Kidney (tissue), 14 donors: ENCODE results near the gene MAML3. TPM values are rescaled to one million over a fixed set of nuclear protein-coding genes. Genes with fewer than 3 reads are reported as not detected.

Source experiments
- DNase-seq, 5 donors: peaks; one replicate each; pipeline ENCODE4 v3.0.0-alpha.2; 2013 to 2020
- FAIRE-seq: peaks from 2 replicates; lab custom pipeline; 2012; peaks lifted over from hg19 to GRCh38; lab: Jason Lieb, UNC
- H3K27ac ChIP-seq, 2 donors: one replicate each; pipeline ENCODE4 v1.7.0; 2013; ENCODE audit warnings: low read depth in 2 of 2, low read length in 2 of 2, inconsistent platforms in 1 of 2
- H3K27me3 ChIP-seq: one replicate; pipeline ENCODE4 v1.7.1; 2013; ENCODE audit warnings: low read length, inconsistent platforms; ENCODE audit not compliant: control insufficient read depth, insufficient read depth
- H3K36me3 ChIP-seq, 3 donors: one replicate each; pipeline versions ENCODE4 v1.7.0 to v1.7.1; 2013; ENCODE audit warnings: low read length in 3 of 3, control low read depth in 1 of 3, inconsistent platforms in 1 of 3; ENCODE audit not compliant: insufficient read depth in 3 of 3, control insufficient read depth in 2 of 3
- H3K4me1 ChIP-seq, 3 donors: one replicate each; pipeline versions ENCODE4 v1.7.0 to v1.7.1; 2013; ENCODE audit warnings: low read length in 3 of 3, inconsistent platforms in 1 of 3, low read depth in 1 of 3; ENCODE audit not compliant: control insufficient read depth in 2 of 3, insufficient read depth in 2 of 3
- H3K4me3 ChIP-seq, 3 donors: one replicate each; pipeline versions ENCODE4 v1.7.0 to v1.8.1; 2013; ENCODE audit warnings: low read length in 3 of 3, control low read depth in 1 of 3, inconsistent platforms in 1 of 3
- H3K9ac ChIP-seq, 3 donors: one replicate each; pipeline versions ENCODE4 v1.7.0 to v1.7.1; 2013; ENCODE audit warnings: low read length in 3 of 3, control low read depth in 1 of 3, inconsistent platforms in 1 of 3
- H3K9me3 ChIP-seq, 3 donors: one replicate each; pipeline versions ENCODE4 v1.7.0 to v1.7.1; 2013; ENCODE audit warnings: low read length in 3 of 3, control low read depth in 1 of 3, inconsistent platforms in 1 of 3; ENCODE audit not compliant: control insufficient read depth in 2 of 3, insufficient read depth in 1 of 3
- CTCF ChIP-seq: IDR thresholded peaks from 3 replicates; pipeline ENCODE4 v1.5.1; 2012; ENCODE audit warnings: mild to moderate bottlenecking, moderate library complexity, borderline replicate concordance; ENCODE audit not compliant: insufficient read depth; ENCODE audit errors: extremely low read depth
- intact Hi-C: fragments of 100-400 bp; cut with DNase I; formaldehyde crosslinking; loops from one replicate; pipeline ENCODE4 v1.11.1; 2022
- polyA plus RNA-seq: library from polyadenylated mRNA; stranded (reverse); fragments of 350-450 nt; fragmentation: Illumina TruSeq; extraction: RNeasy Lipid Tissue Mini Kit (QIAGEN cat#74804); gene quantifications from one replicate; pipeline ENCODE4 v1.2.3, GENCODE V29; 2014; ENCODE audit warnings: low read depth, low replicate concordance; ENCODE audit not compliant: insufficient read depth
- total RNA-seq: library from RNA; stranded (reverse); fragmentation: NEBNext Ultra II Directional; extraction: Animal tissue kit (Norgen Biotek cat#: 25700); gene quantifications from one replicate; pipeline ENCODE4 v1.2.1, GENCODE V29; 2021
- donor health status: control.
- donor health status: control.
- donor health status: control.
- donor health status: control.
- donor health status: control.
- donor health status: DM: yes; HTN: yes; CAD: no.
- donor health status: Normal renal cell carcinoma (clear cell type).

Gene MAML3
- total and polyA plus RNA-seq, 2 donors from 2014 or later = 1.4 to 10.4 TPM

GRCh38 chr4:139971111-139971510 is 182.9 kb downstream of the MAML3 start:
- H3K4me1 ChIP-seq = peaks cover 0 to 8% (median 3%) of the 10 kb centered on the region in 3 donors
- H3K36me3 ChIP-seq = no peaks in the 10 kb centered on the region
- FAIRE-seq = no peak
- TF ChIP-seq CTCF = no peak
- H3K4me3 ChIP-seq = no peak overlapping the region
- H3K27ac ChIP-seq = no peak overlapping the region
- no peak for DNase-seq
- intact Hi-C loops = no loop called here
- H3K27me3 ChIP-seq = no peaks in the 10 kb centered on the region
- H3K9ac ChIP-seq = no peak overlapping the region
- no peaks in the 10 kb centered on the region for H3K9me3 ChIP-seq

- no peak overlapping the region for H3K9ac ChIP-seq
Observed at GRCh38 chr4:139969635-139970266, 184.2 kb downstream of the MAML3 start.

GRCh38 chr4:139968831-139969230 is 185.2 kb downstream of the MAML3 start:
- FAIRE-seq (no peak), DNase-seq (no peak)
- intact Hi-C loops = no loop called here
- Histone ChIP-seq H3K27ac (no peak overlapping the region), H3K4me1 (peaks cover 0 to 3% (median 3%) of the 10 kb centered on the region in 3 donors), H3K27me3 (no peaks in the 10 kb centered on the region), H3K4me3 (no peak overlapping the region), H3K9me3 (no peaks in the 10 kb centered on the region), H3K9ac (no peak overlapping the region), H3K36me3 (no peaks in the 10 kb centered on the region)
- no peak for TF ChIP-seq CTCF

More at GRCh38 chr4:139969635-139970266, 184.2 kb downstream of the MAML3 start:
- TF ChIP-seq CTCF = no peak
- Histone ChIP-seq H3K4me3 (no peak overlapping the region), H3K4me1 (peaks cover 0 to 3% (median 3%) of the 10 kb centered on the region in 3 donors), H3K27ac (no peak overlapping the region), H3K27me3 (no peaks in the 10 kb centered on the region), H3K9me3 (no peaks in the 10 kb centered on the region), H3K36me3 (no peaks in the 10 kb centered on the region)
- intact Hi-C loops = no loop called here
- DNase-seq (no peak), FAIRE-seq (no peak)
